GM18870 (cell line): ENCODE data around the gene SERPINE2.

Experiments used
- ATAC-seq: cut with Tn5 transposase; IDR thresholded peaks from one replicate; pipeline ENCODE4 v1.9.1; 2021; ENCODE audit warnings: moderate library complexity; ENCODE audit not compliant: unreplicated experiment

Gene SERPINE2

DNA sequence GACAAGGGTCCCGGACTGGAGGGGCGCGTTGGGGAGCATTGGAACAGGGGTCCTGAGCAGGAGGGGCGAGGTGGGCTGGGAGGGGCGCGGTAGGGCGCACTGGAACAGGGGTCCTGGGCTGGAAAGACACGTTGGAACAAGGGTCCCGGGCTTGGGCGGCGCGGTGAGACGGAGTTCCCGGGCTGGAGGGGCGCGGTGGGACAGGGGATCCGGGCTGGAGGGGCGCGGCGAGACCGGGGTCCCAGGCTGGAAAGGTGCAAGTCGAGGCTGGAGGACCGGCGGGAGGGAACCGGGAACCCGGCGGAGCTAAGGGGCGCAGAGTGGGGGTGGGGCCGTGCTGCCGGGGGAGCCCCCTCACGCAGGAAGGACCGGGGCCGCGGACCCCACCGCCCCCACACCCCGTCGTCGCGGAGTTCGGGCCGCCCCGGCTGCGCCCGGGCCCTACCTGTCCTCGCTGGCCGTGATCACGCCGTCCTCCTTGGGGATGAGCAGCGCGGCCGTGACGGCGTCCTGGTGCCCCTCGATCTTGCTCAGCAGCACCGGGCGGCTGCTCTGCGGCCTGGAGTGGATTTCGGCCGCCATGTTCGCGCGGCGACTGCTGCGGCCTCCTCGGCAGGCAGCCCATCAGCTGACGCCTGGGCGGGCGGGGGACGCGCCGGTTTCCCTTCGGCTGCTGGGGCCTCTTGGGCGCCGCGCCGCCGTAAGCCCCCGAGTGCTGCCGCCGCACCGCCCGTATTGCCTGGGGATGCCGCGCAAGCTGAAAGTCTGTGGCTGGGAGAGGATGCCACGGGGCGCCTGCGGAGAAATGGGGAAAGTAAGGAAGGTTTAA is 94.2 kb downstream of the SERPINE2 start, which contains the start of gene WDFY1:
TSS of gene WDFY1 (minus strand) at position 633 of the 829 bp plus-strand sequence. CDS start at position 582, 51 bp downstream.
- ATAC-seq: peak; percentile 43

GRCh38 chr2:223944166-223944702 is 94.9 kb downstream of the SERPINE2 start:
- ATAC-seq: no peak

DNA sequence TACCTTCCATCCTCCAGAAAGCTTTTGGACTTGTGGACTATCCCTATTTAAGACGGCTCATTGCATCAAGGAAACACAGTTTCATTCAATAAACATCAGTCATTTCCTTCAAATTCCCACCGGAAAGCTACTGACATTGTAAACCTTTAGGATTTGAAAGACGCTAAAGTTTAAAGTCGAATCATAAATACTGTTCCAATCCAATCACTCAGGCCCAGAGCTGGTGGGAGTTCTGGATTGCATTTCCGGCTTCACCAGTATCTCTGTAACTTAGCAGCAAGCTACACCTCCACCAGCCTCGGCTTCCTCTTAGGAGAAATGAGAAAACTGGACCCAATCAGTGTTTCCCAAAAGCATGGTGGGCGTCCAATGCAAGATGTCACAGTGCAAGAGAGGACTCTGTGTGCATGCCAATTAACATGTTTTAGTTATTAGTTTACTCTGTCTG is 95.5 kb downstream of the SERPINE2 start:
- no peak for ATAC-seq

GRCh38 chr2:223943135-223943534 is 96.0 kb downstream of the SERPINE2 start:
- ATAC-seq: no peak

- peak; percentile 66 for ATAC-seq
Observed at GRCh38 chr2:223941579-223942277, 97.4 kb downstream of the SERPINE2 start.

GRCh38 chr2:223939438-223939837 is 99.6 kb downstream of the SERPINE2 start:
- peak; percentile 46 for ATAC-seq

GRCh38 chr2:223937535-223937934 is 101.6 kb downstream of the SERPINE2 start:
- ATAC-seq: no peak

- no peak for ATAC-seq
Observed at GRCh38 chr2:223936862-223937326, 102.2 kb downstream of the SERPINE2 start.

DNA sequence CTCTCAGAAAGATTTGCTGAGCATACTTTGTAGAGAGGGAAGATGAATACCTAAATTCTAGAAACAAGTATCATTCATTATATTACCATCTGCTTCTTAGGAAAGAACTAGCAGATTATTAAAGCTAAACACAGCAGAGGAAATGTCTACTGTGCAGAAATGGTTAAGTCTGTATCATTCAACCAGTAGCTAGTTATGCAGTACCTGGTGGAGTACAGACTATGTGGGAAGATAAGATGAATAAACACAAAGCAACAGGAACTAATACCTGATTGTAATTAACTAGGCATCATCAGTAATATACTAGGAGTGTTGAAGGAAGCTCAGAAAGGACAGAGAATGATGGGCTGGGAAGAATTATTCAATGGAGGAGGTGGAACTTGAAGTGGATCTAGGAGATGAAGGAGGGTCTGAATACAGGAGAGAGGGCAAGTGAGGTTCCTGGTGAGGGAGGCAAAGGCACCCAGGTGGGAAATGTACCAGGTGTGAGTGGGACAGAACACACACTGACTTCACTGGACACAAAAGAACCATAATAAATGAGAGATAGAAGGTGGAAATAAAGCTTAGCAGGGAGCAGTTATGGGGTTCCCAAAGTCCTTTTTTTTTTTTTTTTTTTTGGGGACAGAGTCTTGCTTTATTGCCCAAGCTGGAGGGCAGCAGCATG is 103.5 kb downstream of the SERPINE2 start:
- no peak for ATAC-seq

- ATAC-seq: no peak
Observed at GRCh38 chr2:223934870-223935269, 104.2 kb downstream of the SERPINE2 start.

- no peak for ATAC-seq
Observed at GRCh38 chr2:223932816-223933800, 106.0 kb downstream of the SERPINE2 start.

GRCh38 chr2:223930103-223930976 is 108.7 kb downstream of the SERPINE2 start:
- no peak for ATAC-seq

DNA sequence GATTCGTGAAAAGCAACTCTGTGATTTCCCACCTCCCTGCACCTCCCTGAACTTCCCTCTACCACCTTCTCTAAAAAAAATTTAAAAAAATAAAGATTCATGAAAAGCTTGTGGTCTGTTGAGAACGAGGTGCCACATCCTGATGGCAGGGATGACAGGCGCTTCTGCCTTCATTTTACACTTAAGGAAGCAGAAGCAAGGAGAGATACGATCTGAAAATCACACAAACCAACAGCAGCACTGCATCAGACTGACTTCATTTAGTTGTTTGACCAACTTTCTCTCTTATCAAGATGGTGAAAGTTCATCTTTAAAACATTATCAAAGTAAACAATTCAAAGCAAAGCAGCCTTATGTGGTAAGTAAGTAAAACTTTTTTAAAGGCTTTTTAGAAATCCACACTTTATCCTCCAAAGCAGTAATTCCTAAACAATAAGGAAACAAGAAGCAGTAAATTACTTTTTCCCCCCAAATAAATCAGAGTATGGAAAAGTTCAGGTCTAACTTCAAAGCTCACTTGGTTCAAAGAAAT is 109.4 kb downstream of the SERPINE2 start:
- ATAC-seq: peak; percentile 57

DNA sequence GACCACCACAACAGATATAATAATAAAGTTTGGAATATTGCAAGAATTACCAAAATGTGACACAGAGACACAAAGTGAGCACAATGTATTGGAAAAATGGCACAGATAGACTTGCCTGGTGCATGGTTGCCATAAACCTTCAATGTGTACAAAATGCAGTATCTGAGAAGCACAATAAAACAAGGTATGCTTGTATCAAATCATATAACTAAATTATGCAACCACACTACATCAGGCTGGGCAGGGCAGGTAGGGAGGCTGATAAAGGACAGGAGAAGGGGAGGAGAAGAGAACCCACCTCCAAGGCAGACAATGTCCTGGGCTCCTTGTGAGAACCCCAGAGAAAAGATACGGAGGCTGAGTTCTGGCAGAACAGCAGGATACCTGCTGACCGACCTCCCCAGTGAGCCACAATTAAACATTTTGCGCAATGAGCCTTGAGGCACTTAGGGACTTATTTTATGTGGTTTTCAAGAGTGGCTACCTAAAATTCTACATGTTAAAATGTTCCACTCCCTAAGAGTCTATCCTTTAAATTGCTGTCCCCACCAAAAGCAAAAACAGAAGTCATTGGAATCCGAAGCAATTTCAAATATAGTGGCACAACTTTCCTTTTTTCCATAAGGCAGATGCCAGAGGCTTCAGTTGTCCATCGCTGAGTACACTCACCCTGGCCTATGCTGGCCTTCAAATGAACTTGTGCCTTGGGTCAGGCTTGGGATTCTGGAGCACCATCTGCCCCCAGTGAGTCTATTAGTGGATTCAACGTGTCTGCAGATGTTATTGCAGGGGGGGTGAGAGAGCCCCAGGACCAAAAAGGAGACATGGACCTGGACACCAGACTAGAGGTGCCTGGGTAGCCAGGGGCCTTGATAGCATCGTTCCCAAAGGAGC is 110.7 kb downstream of the SERPINE2 start:
- no peak for ATAC-seq

GRCh38 chr2:223925106-223925505 is 114.0 kb downstream of the SERPINE2 start:
- no peak for ATAC-seq
